HG03108 (cell line): Measurements from ENCODE around the gene TJAP1.
"Not testable (repeated sequence)": the region's sequence is repeated elsewhere in the genome, so short reads cannot be mapped to it uniquely, and the experiment has no call there.

Experiments used
- ATAC-seq: cut with Tn5 transposase; IDR thresholded peaks from one replicate; pipeline ENCODE4 v1.9.1; 2021; ENCODE audit warnings: moderate library complexity; ENCODE audit not compliant: unreplicated experiment

Gene TJAP1

GRCh38 chr6:43523284-43523683 is 45.9 kb downstream of the TJAP1 start:
- no peak for ATAC-seq

GRCh38 chr6:43524483-43524961 is 47.2 kb downstream of the TJAP1 start:
- no peak for ATAC-seq

- no peak for ATAC-seq
Observed at GRCh38 chr6:43532201-43532600, 54.8 kb downstream of the TJAP1 start.

GRCh38 chr6:43538986-43539385 is 61.6 kb downstream of the TJAP1 start:
- ATAC-seq, result not testable (repeated sequence)

- ATAC-seq, result not testable (repeated sequence)
Observed at GRCh38 chr6:43539409-43539808, 62.0 kb downstream of the TJAP1 start.

GRCh38 chr6:43540507-43540906 is 63.1 kb downstream of the TJAP1 start:
- no peak for ATAC-seq

- no peak for ATAC-seq
Observed at GRCh38 chr6:43541774-43542471, 64.6 kb downstream of the TJAP1 start.

GRCh38 chr6:43544461-43544860 is 67.1 kb downstream of the TJAP1 start:
- ATAC-seq, result no peak

GRCh38 chr6:43547222-43547621 is 69.9 kb downstream of the TJAP1 start:
- ATAC-seq, result no peak
